Spleen (tissue), 7 donors: ENCODE measurements around the gene RIPK3.

Experiments
- CTCF ChIP-seq, 11 experiments: fragments of 200-600 bp in 7 of 11; fragments of 450-650 bp in 4 of 11; sonication (generic) in 4 of 11; IDR thresholded peaks in 8 of 11; conservative IDR thresholded peaks in 3 of 11; 1 replicate in 7 of 11; 2 replicates in 4 of 11; pipeline versions ENCODE4 v1.4.0 to v1.8.0; 2016 to 2021; ENCODE audit warnings: antibody characterized with exemption in 11 of 11, inconsistent platforms in 4 of 11, mild to moderate bottlenecking in 1 of 11
- POLR2A ChIP-seq, 3 donors: fragments of 450-650 bp; IDR thresholded peaks; one replicate each; pipeline ENCODE4 v1.5.1; 2017; ENCODE audit warnings: antibody characterized with exemption in 3 of 3, mild to moderate bottlenecking in 1 of 3
- donor health status: DM: no; HTN: no; CAD: no; lungs with moderate emphysema.
- donor health status: DM: no; HTN: no; CAD: no.
- donor health status: DM: no; HTN: no; CAD: no.

- TF ChIP-seq POLR2A (IDR thresholded peaks at IDR 0.05) (no peak), CTCF (IDR thresholded peaks at IDR 0.05 in 8 of 11, conservative IDR thresholded peaks at IDR 0.05 in 3 of 11) (no peak)
Measured at GRCh38 chr14:24382064-24382371, 42.2 kb upstream of the RIPK3 start.
